Activated CD4-positive, alpha-beta T cell treated with anti-CD3 and anti-CD28 coated beads, Interleukin-2, amount 10 ng/mL, durations not matched to agents 7 days and 5 days (primary cell): ENCODE data around the gene GFOD2. TPM values are rescaled to one million over a fixed set of nuclear protein-coding genes. Genes with fewer than 3 reads are reported as not detected.

Experiments
- CTCF ChIA-PET: fragments of 350-600 bp; sonication (Branson Sonifier 250); formaldehyde crosslinking; loops from one replicate; lab custom pipeline; 2021; ENCODE audit warnings: antibody characterized with exemption; lab: Charles Lee
- POLR2A ChIA-PET: fragments of 350-600 bp; sonication (Branson Sonifier 250); formaldehyde crosslinking; loops from one replicate; lab custom pipeline; 2021; ENCODE audit warnings: antibody characterized with exemption; lab: Charles Lee
- DNase-seq: peaks from one replicate; pipeline ENCODE4 v3.0.0-alpha.2; 2020
- H3K27ac Mint-ChIP-seq: one replicate; pipeline ENCODE4 v1.8.0; 2021; ENCODE audit warnings: mild to moderate bottlenecking, moderate library complexity, mixed read lengths
- H3K27me3 Mint-ChIP-seq: one replicate; pipeline ENCODE4 v1.8.0; 2021; ENCODE audit warnings: mixed read lengths
- H3K36me3 Mint-ChIP-seq: one replicate; pipeline ENCODE4 v1.8.0; 2021; ENCODE audit warnings: low read depth, mixed read lengths
- H3K4me1 Mint-ChIP-seq: one replicate; pipeline ENCODE4 v1.8.0; 2021; ENCODE audit warnings: mixed read lengths
- H3K4me3 Mint-ChIP-seq: one replicate; pipeline ENCODE4 v1.8.0; 2021; ENCODE audit warnings: mild to moderate bottlenecking, moderate library complexity, mixed read lengths
- H3K9me3 Mint-ChIP-seq: one replicate; pipeline ENCODE4 v1.8.0; 2021; ENCODE audit warnings: mixed read lengths
- total RNA-seq, 2 experiments: library from RNA; stranded (reverse); gene quantifications; one replicate each; pipeline ENCODE4 v1.2.3, GENCODE V29; 2021

GFOD2 gene
- total RNA-seq, 2 experiments from 2014 or later = 11.2 to 11.9 TPM

DNA sequence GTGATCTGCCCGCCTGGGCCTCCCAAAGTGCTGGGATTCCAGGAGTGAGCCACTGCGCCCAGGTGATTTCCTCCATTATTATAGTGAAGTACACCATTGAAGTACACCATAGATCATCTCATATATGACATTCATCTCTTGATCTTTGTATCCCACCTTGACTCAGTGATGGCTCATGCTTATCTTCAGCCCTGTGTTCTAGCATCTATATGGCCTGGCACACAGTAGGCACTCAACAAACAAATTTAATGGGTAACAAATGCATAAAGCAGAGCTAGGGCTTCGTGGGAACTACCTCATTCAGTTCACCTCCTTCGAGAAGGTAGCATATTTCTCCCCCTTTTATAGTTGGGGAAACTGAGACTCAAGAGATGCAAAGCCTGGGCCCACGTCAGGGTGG, 53.5 kb downstream of the GFOD2 start:
- H3K36me3 Mint-ChIP-seq = no peaks in the 10 kb centered on the region
- H3K4me3 Mint-ChIP-seq = peak overlapping the region; percentile 70
- no peaks in the 10 kb centered on the region for H3K9me3 Mint-ChIP-seq
- H3K4me1 Mint-ChIP-seq = peaks cover 45% of the 10 kb centered on the region
- ChIA-PET POLR2A (interaction anchor here (1.1 kb wide), 1 partner anchor 186 kb away, joined by 3 read pairs; no protein-coding TSS in a partner anchor), CTCF (interaction anchor here (0.8 to 14.5 kb wide), 8 partner anchors 21 to 143 kb away, joined by 3 to 177 read pairs (median 6); partner anchors contain the start of gene CARMIL2)
- H3K27ac Mint-ChIP-seq = no peak overlapping the region
- DNase-seq = no peak
- no peaks in the 10 kb centered on the region for H3K27me3 Mint-ChIP-seq

DNA sequence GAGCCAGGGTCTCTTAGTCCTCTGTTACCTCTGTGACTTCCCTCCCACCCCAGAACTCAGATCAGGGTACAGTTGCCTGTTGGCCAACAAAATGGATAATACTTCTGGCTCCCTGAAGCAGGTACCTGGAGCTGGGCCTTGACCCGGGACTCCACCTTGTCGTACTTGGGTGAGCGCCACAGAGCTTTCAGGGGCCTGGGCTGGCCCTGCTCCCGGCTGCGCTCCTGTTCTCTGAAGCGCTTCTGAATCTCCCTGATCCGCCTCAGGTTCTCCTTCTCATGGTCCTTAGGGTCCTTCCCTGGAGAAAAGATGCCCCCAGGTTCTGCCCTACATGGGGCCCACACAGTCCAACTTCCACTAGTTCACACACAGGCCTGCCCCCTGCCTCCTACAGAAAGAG, 54.2 kb downstream of the GFOD2 start:
- ChIA-PET POLR2A (no interaction called here), CTCF (interaction anchor here (0.9 to 14.5 kb wide), 9 partner anchors 8 to 152 kb away, joined by 3 to 177 read pairs (median 6); partner anchors contain the start of gene CARMIL2)
- no peak for DNase-seq
- Mint-ChIP-seq H3K4me3 (peak overlapping the region; percentile 30), H3K27ac (no peak overlapping the region), H3K9me3 (no peaks in the 10 kb centered on the region), H3K27me3 (no peaks in the 10 kb centered on the region), H3K4me1 (peaks cover 45% of the 10 kb centered on the region), H3K36me3 (no peaks in the 10 kb centered on the region)

DNA sequence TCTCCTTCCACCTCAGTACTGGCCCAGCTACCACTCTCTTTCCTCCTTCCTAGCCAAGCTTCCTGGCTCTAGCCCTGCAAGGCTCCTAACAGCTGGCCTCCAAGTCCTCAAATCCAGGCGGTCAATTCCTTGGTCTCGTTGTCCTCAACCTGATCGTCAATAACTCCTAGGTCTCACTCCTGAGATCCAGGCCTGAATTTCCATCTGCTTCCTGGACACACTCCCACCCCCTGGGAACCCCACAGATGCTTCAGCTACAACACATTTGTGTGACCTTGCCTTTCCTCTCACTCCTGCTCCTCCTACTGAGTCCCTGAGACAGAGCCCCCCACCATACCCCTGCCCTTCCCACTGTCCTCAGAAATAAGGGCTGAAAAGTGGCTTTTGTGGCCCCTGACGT, 54.9 kb downstream of the GFOD2 start:
- H3K4me1 Mint-ChIP-seq = peaks cover 45% of the 10 kb centered on the region
- H3K4me3 Mint-ChIP-seq = no peak overlapping the region
- ChIA-PET CTCF (interaction anchor here (0.9 to 14.5 kb wide), 9 partner anchors 9 to 170 kb away, joined by 3 to 177 read pairs (median 5); partner anchors contain the start of gene CARMIL2), POLR2A (no interaction called here)
- H3K27me3 Mint-ChIP-seq = no peaks in the 10 kb centered on the region
- no peaks in the 10 kb centered on the region for H3K36me3 Mint-ChIP-seq
- H3K9me3 Mint-ChIP-seq = no peaks in the 10 kb centered on the region
- H3K27ac Mint-ChIP-seq = no peak overlapping the region
- no peak for DNase-seq

DNA sequence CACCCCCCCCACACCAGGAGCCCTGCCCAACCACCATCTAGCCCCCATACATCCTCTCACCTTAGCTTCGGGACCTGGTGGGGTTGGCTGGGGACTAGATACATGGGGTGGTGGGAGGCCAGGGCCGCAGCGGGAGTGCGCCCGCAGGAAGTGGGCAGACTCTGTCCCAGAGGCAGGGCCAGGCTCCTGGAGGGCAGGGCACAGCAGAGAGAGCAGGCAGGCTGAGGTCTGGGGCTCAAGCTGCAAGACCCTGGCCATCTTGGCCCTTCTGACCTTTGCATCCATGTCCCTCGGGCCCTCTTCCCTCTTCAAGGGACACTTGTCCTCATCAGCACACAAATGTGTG, 55.3 kb downstream of the GFOD2 start:
- Mint-ChIP-seq H3K27me3 (no peaks in the 10 kb centered on the region), H3K4me3 (no peak overlapping the region), H3K36me3 (peaks cover under 1% of the 10 kb centered on the region), H3K4me1 (peaks cover 49% of the 10 kb centered on the region), H3K27ac (no peak overlapping the region), H3K9me3 (no peaks in the 10 kb centered on the region)
- POLR2A ChIA-PET = no interaction called here
- CTCF ChIA-PET = interaction anchor here (0.9 to 14.5 kb wide), 12 partner anchors 13 to 170 kb away, joined by 3 to 177 read pairs (median 4); partner anchors contain the start of gene CARMIL2
- DNase-seq = no peak

DNA sequence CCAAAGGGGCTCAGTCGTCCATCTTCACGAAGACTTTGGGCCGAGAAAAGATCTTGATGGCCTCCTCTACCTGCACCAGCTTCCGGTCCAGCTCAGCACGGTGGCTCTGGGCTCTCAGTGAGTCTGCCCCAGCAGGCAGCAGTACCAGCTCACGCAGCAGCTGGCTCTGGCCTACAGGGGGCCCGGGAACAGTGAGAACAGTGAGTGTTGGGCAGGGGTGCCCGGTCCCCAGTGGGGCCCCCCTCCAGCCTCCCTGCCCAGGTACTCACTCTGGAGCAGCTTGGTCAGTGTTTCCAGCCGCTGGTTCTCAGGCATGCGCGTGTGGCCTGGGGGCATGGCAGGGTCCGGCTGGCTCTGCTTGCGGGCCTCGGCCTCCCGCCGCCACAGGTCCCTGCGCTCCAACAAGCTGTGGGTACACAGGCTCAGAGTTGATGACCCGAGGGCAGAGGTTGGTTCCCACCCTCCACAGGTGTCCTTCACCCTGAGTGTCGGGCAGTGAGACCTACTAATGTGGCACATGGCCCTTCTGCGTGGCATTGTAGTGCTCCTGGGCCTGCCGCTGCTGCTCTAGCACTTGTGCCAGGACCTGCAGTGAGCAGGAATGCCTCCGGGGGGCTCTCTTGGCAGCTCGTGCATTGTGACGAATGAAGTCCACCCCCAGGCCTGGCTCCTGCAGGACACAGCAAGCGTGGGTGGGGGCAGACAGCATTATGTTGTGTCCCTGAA, 55.8 kb downstream of the GFOD2 start:
- Mint-ChIP-seq H3K27ac (no peak overlapping the region), H3K9me3 (no peaks in the 10 kb centered on the region), H3K4me3 (no peak overlapping the region), H3K4me1 (peaks cover 50% of the 10 kb centered on the region), H3K36me3 (peaks cover 3% of the 10 kb centered on the region), H3K27me3 (no peaks in the 10 kb centered on the region)
- POLR2A ChIA-PET = no interaction called here
- CTCF ChIA-PET = interaction anchor here (0.6 to 14.5 kb wide), 16 partner anchors 13 to 179 kb away, joined by 3 to 177 read pairs (median 4); partner anchors contain the start of gene CARMIL2
- DNase-seq = peak; percentile 50

DNA sequence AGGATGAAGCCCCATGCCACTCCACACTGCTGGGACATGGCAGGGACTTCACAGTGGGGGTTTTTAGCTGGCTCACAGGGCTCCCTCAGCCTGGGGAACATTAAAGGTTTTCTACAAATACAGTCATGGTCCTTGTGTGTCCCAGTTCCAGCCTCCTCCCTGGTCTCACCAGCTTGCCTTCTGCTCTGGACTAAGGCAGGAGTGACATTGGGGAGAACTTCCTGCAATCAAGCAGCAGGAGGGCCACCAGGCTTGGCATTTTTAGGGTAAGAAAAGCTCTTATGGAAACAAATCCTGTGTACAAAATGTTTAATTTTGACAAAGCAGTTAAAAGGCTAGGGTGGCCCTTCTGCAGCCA, 56.5 kb downstream of the GFOD2 start:
- DNase-seq = no peak
- H3K36me3 Mint-ChIP-seq = peaks cover 8% of the 10 kb centered on the region
- no peaks in the 10 kb centered on the region for H3K27me3 Mint-ChIP-seq
- peaks cover 48% of the 10 kb centered on the region for H3K4me1 Mint-ChIP-seq
- POLR2A ChIA-PET = no interaction called here
- H3K9me3 Mint-ChIP-seq = no peaks in the 10 kb centered on the region
- CTCF ChIA-PET = interaction anchor here (0.8 to 14.5 kb wide), 12 partner anchors 14 to 178 kb away, joined by 3 to 177 read pairs (median 4); partner anchors contain the start of gene CARMIL2
- no peak overlapping the region for H3K4me3 Mint-ChIP-seq
- no peak overlapping the region for H3K27ac Mint-ChIP-seq

DNA sequence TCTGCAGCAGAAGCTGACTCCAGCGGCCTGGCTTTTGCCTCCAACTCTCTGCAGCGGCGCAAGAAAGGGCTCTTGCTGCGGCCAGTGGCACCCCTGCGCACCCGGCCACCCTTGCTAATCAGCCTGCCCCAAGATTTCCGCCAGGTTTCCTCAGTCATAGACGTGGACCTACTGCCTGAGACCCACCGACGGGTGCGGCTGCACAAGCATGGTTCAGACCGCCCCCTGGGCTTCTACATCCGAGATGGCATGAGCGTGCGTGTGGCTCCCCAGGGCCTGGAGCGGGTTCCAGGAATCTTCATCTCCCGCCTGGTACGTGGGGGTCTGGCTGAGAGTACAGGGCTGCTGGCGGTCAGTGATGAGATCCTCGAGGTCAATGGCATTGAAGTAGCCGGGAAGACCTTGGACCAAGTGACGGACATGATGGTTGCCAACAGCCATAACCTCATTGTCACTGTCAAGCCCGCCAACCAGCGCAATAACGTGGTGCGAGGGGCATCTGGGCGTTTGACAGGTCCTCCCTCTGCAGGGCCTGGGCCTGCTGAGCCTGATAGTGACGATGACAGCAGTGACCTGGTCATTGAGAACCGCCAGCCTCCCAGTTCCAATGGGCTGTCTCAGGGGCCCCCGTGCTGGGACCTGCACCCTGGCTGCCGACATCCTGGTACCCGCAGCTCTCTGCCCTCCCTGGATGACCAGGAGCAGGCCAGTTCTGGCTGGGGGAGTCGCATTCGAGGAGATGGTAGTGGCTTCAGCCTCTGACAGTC, 57.0 kb downstream of the GFOD2 start:
- Mint-ChIP-seq H3K36me3 (peaks cover 10% of the 10 kb centered on the region), H3K27ac (no peak overlapping the region), H3K27me3 (no peaks in the 10 kb centered on the region), H3K9me3 (no peaks in the 10 kb centered on the region), H3K4me1 (peaks cover 42% of the 10 kb centered on the region), H3K4me3 (peak overlapping the region; percentile 87)
- no peak for DNase-seq
- CTCF ChIA-PET = interaction anchor here (0.8 to 14.5 kb wide), 8 partner anchors 17 to 178 kb away, joined by 3 to 177 read pairs (median 6); partner anchors contain the start of gene CARMIL2
- POLR2A ChIA-PET = no interaction called here

DNA sequence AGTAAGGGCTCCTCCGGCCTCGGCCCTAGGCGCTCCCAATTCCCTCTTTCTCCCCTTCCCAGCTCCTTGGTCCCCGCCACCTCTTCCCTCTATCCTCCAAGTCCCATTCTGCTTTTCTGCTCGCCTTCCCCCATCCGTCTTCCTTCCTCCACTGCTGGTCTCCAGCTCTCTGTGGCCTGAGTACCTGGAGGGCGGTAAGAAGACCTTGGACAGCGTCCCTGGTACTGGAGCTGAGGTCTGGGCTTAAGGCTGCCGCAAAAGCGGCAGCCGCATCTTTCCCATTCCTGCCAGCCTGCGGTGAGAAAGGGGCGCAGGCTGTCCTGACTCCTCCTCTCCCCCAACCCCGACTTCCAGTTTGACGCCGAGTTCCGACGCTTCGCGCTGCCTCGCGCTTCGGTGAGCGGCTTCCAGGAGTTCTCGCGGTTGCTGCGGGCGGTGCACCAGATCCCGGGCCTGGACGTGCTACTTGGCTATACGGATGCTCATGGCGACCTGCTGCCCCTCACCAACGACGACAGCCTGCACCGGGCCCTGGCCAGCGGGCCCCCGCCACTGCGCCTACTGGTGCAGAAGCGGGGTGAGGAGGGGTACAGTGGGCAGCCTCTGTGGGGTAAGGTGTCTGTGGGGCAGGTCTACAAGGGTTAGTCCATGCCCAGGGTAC, 57.9 kb downstream of the GFOD2 start:
- no peak for DNase-seq
- Mint-ChIP-seq H3K27me3 (no peaks in the 10 kb centered on the region), H3K27ac (peak overlapping the region; percentile 83), H3K4me1 (peaks cover 39% of the 10 kb centered on the region), H3K36me3 (peaks cover 10% of the 10 kb centered on the region), H3K9me3 (no peaks in the 10 kb centered on the region), H3K4me3 (peak overlapping the region; percentile 87)
- CTCF ChIA-PET = interaction anchor here (0.6 to 14.5 kb wide), 2 partner anchors 139 to 204 kb away, joined by 3 to 177 read pairs; no protein-coding TSS in a partner anchor
- POLR2A ChIA-PET = interaction anchor here (0.6 to 1.3 kb wide), 2 partner anchors 16 to 23 kb away, joined by 4 read pairs; partner anchors contain the start of gene CARMIL2

DNA sequence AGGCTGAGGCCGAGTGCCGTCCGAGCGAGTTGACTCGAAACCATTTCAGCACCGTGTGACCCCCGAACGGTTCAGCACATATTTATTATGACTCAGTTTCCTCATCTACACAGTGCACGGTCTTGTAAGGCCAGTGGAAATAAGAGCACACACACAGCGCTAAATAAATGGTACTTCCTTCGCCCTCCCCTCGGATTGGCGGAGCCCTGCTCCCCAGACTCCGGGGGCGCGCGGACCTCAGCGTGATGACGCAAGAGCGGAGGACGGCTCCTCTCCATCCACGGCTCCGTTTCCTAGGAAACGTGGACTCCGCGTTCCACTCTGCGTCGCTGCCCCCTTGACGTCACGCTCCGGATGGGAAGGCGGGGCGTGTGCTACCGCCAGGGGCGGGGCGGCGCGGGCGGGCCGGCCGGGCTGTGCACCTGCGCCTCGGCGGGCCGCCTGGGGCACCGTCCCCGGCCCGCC, 58.5 kb downstream of the GFOD2 start, which contains the start of gene PARD6A:
Gene PARD6A, plus strand, starts transcription at position 397 of the 465 bp plus-strand sequence. CDS start 79 bp downstream, outside the sequence.
- peak; percentile 98 for DNase-seq
- ChIA-PET POLR2A (interaction anchor here (0.6 to 1.3 kb wide), 4 partner anchors 16 to 140 kb away, joined by 3 to 6 read pairs (median 4); partner anchors contain the start of genes CARMIL2 and CTCF), CTCF (interaction anchor here (0.6 to 14.5 kb wide), 7 partner anchors 13 to 205 kb away, joined by 3 to 177 read pairs (median 19); partner anchors contain the start of genes ATP6V0D1, CARMIL2 and CTCF)
- Mint-ChIP-seq H3K9me3 (no peaks in the 10 kb centered on the region), H3K36me3 (peaks cover 14% of the 10 kb centered on the region), H3K27me3 (no peaks in the 10 kb centered on the region), H3K4me3 (peak within 1 kb of the TSS; percentile 87), H3K27ac (peak within 1 kb of the TSS; percentile 97), H3K4me1 (peaks cover 36% of the 10 kb centered on the region)

DNA sequence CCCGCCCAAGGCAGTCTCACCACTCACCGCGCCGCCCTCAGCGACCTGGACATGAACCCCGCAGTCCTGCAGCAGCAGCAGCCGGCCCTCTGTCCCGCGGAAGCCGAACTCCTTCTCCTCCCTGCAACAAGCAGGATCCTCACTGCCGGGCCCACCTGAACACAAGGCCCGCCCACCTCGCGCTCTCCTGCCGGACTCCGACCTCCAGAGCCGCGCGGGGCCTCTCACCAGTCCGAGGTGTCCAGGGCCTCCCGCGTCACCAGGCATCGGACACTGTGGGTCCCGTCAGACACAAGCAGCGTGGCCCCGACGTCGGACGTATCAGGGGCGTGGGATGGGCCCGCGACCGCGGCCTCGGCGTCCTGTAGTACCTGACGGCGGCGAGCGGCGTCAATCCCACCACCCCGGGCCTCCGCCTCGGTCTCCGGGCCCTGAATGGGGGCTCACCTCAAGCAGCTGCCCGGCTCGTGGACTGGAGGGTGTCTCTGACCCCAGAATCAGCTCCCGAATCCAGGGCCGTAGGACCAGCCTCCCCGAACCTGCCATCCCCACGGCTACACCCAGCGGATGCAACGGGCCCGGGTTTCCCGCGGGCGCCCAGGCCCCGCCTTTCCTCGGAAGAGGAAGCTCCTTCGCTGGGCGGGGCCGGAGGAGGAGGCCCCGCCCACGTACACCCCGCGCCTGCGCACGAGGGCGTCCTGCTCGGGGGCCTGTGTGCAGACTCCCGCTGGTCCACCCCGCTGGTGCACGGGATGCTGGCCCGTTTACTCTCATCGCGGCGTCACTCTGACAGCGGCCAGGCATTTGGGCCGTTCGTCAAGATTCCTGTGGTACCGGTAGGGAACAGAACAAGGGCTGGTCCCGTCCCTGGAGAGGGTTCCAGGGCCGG, 59.2 kb downstream of the GFOD2 start, which contains the start of gene ACD:
Gene ACD, minus strand, starts transcription at position 586 of the 889 bp plus-strand sequence. Its CDS starts 40 bp downstream, at position 546.
- peak within 1 kb of the TSS; percentile 87 for H3K4me3 Mint-ChIP-seq
- ChIA-PET POLR2A (interaction anchor here (0.6 to 1.3 kb wide), 5 partner anchors 15 to 139 kb away, joined by 3 to 6 read pairs (median 3); partner anchors contain the start of genes CARMIL2 and CTCF), CTCF (interaction anchor here (0.5 to 14.5 kb wide), 11 partner anchors 8 to 179 kb away, joined by 3 to 177 read pairs (median 13); partner anchors contain the start of genes ATP6V0D1, C16orf86, CARMIL2 and CTCF)
- H3K27ac Mint-ChIP-seq = peak within 1 kb of the TSS; percentile 97
- DNase-seq = peak; percentile 92
- no peaks in the 10 kb centered on the region for H3K27me3 Mint-ChIP-seq
- H3K9me3 Mint-ChIP-seq = no peaks in the 10 kb centered on the region
- peaks cover 34% of the 10 kb centered on the region for H3K4me1 Mint-ChIP-seq
- H3K36me3 Mint-ChIP-seq = peaks cover 17% of the 10 kb centered on the region
